ENCODE measurements around the gene ZIM2.

The ZIM2 gene

GRCh38 chr19:56839652-56840450 lies 675 bp downstream of the ZIM2 start:
- peak in 54 of 56 donors; percentile 45 to 100 (median 98) for DNase-seq

- peak; percentile 15 to 100 (median 99) for DNase-seq
Observed at GRCh38 chr19:56838909-56839651, 1.4 kb downstream of the ZIM2 start.

GRCh38 chr19:56838024-56838908 lies 2.3 kb downstream of the ZIM2 start:
- DNase-seq: peak in 54 of 56 donors; percentile 52 to 92 (median 82)

GRCh38 chr19:56837492-56838023 lies 3.0 kb downstream of the ZIM2 start:
- DNase-seq: peak; percentile 27 to 90 (median 82)

GRCh38 chr19:56837004-56837403 lies 3.5 kb downstream of the ZIM2 start:
- DNase-seq: peak in 12 of 56 donors; percentile 3 to 32 (median 18)

GRCh38 chr19:56836059-56836458 lies 4.5 kb downstream of the ZIM2 start:
- no peak for DNase-seq

- DNase-seq: no peak
Observed at GRCh38 chr19:56835401-56835800, 5.1 kb downstream of the ZIM2 start.

GRCh38 chr19:56834564-56835375 lies 5.8 kb downstream of the ZIM2 start:
- no peak for DNase-seq

- no peak for DNase-seq
Observed at GRCh38 chr19:56832352-56832928, 8.1 kb downstream of the ZIM2 start.

GRCh38 chr19:56831255-56831654 lies 9.3 kb downstream of the ZIM2 start:
- DNase-seq: no peak

- DNase-seq: no peak
Observed at GRCh38 chr19:56829596-56829995, 10.9 kb downstream of the ZIM2 start.

GRCh38 chr19:56827708-56828107 lies 12.8 kb downstream of the ZIM2 start:
- DNase-seq: no peak

GRCh38 chr19:56823956-56824355 lies 16.6 kb downstream of the ZIM2 start:
- no peak for DNase-seq

- no peak for DNase-seq
Observed at GRCh38 chr19:56823417-56823816, 17.1 kb downstream of the ZIM2 start.

GRCh38 chr19:56822755-56823154 lies 17.8 kb downstream of the ZIM2 start:
- no peak for DNase-seq

- peak in 1 of 56 donors; percentile 5 for DNase-seq
Observed at GRCh38 chr19:56821675-56822074, 18.9 kb downstream of the ZIM2 start.

- DNase-seq: no peak
Observed at GRCh38 chr19:56821209-56821608, 19.3 kb downstream of the ZIM2 start.

GRCh38 chr19:56819166-56819565 lies 21.4 kb downstream of the ZIM2 start:
- DNase-seq: no peak

GRCh38 chr19:56814656-56815055 lies 25.9 kb downstream of the ZIM2 start:
- DNase-seq: no peak

- DNase-seq: no peak
Observed at GRCh38 chr19:56813531-56813930, 27.0 kb downstream of the ZIM2 start.

Data from amygdala (tissue), 56 donors.